Duodenal mucosa (tissue), 2 donors: ENCODE results near the gene CD8B.
A peak's percentile ranks its signal among the peaks of the same experiment; 100 is the strongest.
"Not testable (repeated sequence)": the region's sequence is repeated elsewhere in the genome, so short reads cannot be mapped to it uniquely, and the experiment has no call there.

Experiments used
- H3K27ac ChIP-seq: one replicate; pipeline ENCODE4 v1.7.0; 2013; ENCODE audit warnings: low read depth, low read length
- H3K27me3 ChIP-seq, 2 donors: one replicate each; pipeline ENCODE4 v1.7.0; 2013; ENCODE audit warnings: low read length in 2 of 2, control low read depth in 1 of 2; ENCODE audit not compliant: insufficient read depth in 2 of 2, control insufficient read depth in 1 of 2
- H3K36me3 ChIP-seq, 2 donors: one replicate each; pipeline ENCODE4 v1.7.0; 2013; ENCODE audit warnings: low read length in 2 of 2, control low read depth in 1 of 2; ENCODE audit not compliant: insufficient read depth in 2 of 2, control insufficient read depth in 1 of 2
- H3K4me1 ChIP-seq, 2 donors: one replicate each; pipeline ENCODE4 v1.7.0; 2013; ENCODE audit warnings: low read length in 2 of 2, control low read depth in 1 of 2; ENCODE audit not compliant: insufficient read depth in 2 of 2, control insufficient read depth in 1 of 2
- H3K4me3 ChIP-seq, 2 donors: one replicate each; pipeline ENCODE4 v1.7.0; 2013; ENCODE audit warnings: low read length in 2 of 2, low read depth in 1 of 2
- H3K9ac ChIP-seq, 2 donors: one replicate each; pipeline ENCODE4 v1.7.0; 2013; ENCODE audit warnings: low read length in 2 of 2, low read depth in 1 of 2
- H3K9me3 ChIP-seq, 2 donors: one replicate each; pipeline ENCODE4 v1.7.0; 2013; ENCODE audit warnings: low read length in 2 of 2, control low read depth in 1 of 2; ENCODE audit not compliant: control insufficient read depth in 1 of 2

Gene CD8B

GRCh38 chr2:86861175-86861574 lies 511 bp downstream of the CD8B start:
- not testable (repeated sequence) for H3K9me3 ChIP-seq, H3K36me3 ChIP-seq, H3K27ac ChIP-seq, H3K9ac ChIP-seq, H3K4me1 ChIP-seq, H3K27me3 ChIP-seq
- H3K4me3 ChIP-seq = peak overlapping the region in 1 of 2 donors; percentile 50

- not testable (repeated sequence) for H3K36me3 ChIP-seq, H3K4me1 ChIP-seq, H3K27me3 ChIP-seq, H3K9me3 ChIP-seq, H3K4me3 ChIP-seq, H3K9ac ChIP-seq, H3K27ac ChIP-seq
Observed at GRCh38 chr2:86860573-86860972, 1.1 kb downstream of the CD8B start.

DNA sequence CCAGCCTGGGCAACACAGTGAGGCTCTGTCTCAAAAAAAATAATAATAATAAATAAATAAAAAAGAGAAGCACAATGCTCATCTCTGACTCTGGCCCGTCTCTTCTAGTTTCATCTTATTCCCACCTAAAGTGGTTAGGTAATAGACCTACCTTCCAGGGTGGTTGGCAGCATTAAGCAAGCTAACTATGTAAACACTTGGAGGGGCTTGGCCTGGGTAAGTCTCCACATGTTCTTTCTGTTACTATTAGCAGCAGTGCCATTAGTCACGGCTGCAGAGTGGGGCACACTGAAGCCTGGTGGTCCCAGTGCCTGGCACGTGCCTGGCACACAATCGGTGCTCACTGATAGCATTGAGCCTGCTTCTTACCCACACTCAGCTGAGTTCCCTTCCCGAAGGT lies 4.0 kb downstream of the CD8B start:
- H3K27ac ChIP-seq, H3K36me3 ChIP-seq, H3K9me3 ChIP-seq, H3K4me3 ChIP-seq, H3K9ac ChIP-seq, H3K4me1 ChIP-seq, H3K27me3 ChIP-seq: not testable (repeated sequence)

DNA sequence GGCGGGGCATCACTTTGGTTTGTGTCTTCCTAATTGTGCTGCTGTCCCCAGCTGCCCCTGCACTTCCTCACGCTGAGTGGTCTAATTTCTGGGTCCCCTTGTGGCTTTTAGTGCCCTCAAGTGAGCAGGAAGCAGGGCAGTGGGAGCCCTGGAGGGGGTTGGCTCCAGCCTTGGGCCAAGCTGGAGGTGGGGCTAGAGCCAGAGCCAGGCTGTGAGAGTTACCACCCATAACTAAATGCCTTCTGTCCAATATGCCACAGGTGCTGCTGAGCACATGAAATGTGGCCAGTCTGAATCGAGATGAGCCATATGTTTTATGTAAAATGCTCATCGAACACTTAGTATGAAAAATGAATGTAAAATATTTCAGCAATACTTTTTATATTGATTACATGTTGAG lies 5.2 kb downstream of the CD8B start:
- not testable (repeated sequence) for H3K4me1 ChIP-seq, H3K9me3 ChIP-seq, H3K36me3 ChIP-seq, H3K9ac ChIP-seq, H3K27me3 ChIP-seq, H3K4me3 ChIP-seq, H3K27ac ChIP-seq

- not testable (repeated sequence) for H3K4me3 ChIP-seq, H3K9ac ChIP-seq, H3K9me3 ChIP-seq, H3K27me3 ChIP-seq, H3K4me1 ChIP-seq, H3K27ac ChIP-seq, H3K36me3 ChIP-seq
Observed at GRCh38 chr2:86855981-86856380, 5.7 kb downstream of the CD8B start.

DNA sequence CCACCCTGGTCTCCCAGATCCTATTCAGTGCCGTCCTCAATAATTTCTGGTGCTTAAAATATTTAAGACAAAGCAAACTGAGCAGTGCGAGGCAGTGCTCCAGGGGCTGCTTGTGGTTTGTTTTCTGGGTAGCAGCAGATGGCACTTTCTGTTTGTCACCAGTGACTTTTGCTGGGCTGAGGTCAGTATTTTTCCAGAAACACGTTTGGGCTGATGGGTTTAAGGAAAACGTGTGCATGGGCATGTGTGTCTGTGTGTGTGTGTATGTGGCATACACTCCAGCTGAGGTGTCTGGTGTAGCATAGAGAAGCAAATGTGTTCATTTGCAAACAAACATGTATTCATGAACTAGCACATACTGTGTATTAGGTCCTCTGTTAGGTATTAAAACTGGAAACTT lies 10.1 kb downstream of the CD8B start:
- not testable (repeated sequence) for H3K27ac ChIP-seq, H3K4me1 ChIP-seq, H3K9ac ChIP-seq

GRCh38 chr2:86842607-86843234 lies 19.0 kb downstream of the CD8B start:
- H3K9me3 ChIP-seq, H3K27ac ChIP-seq: not testable (repeated sequence)

More for the DNA sequence above, 10.1 kb downstream of the CD8B start:
- H3K36me3 ChIP-seq, H3K4me3 ChIP-seq, H3K9me3 ChIP-seq, H3K27me3 ChIP-seq: not testable (repeated sequence)

DNA sequence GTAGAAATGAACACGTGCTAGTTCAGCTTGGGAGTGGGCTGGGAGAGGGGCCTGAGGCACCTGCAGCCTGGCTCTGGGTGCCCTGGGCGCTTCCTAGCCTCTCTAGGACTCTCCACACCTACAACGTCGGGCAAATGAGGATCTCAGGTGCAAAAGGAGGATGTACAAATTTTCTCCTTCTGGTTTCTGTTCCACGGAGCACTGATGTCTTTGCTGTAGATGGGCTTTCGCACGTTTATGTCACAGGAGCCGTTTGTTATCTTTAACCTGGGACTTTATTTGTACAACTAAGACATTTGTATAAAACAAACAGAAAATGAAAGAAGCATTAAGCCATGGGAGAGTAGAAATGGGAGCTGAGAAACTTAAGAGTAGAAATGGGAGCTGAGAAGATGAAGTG lies 20.4 kb downstream of the CD8B start:
- H3K4me1 ChIP-seq, H3K27me3 ChIP-seq, H3K36me3 ChIP-seq, H3K4me3 ChIP-seq, H3K9ac ChIP-seq, H3K27ac ChIP-seq, H3K9me3 ChIP-seq: not testable (repeated sequence)

More at GRCh38 chr2:86842607-86843234, 19.0 kb downstream of the CD8B start:
- not testable (repeated sequence) for H3K4me3 ChIP-seq, H3K4me1 ChIP-seq, H3K9ac ChIP-seq, H3K36me3 ChIP-seq, H3K27me3 ChIP-seq

DNA sequence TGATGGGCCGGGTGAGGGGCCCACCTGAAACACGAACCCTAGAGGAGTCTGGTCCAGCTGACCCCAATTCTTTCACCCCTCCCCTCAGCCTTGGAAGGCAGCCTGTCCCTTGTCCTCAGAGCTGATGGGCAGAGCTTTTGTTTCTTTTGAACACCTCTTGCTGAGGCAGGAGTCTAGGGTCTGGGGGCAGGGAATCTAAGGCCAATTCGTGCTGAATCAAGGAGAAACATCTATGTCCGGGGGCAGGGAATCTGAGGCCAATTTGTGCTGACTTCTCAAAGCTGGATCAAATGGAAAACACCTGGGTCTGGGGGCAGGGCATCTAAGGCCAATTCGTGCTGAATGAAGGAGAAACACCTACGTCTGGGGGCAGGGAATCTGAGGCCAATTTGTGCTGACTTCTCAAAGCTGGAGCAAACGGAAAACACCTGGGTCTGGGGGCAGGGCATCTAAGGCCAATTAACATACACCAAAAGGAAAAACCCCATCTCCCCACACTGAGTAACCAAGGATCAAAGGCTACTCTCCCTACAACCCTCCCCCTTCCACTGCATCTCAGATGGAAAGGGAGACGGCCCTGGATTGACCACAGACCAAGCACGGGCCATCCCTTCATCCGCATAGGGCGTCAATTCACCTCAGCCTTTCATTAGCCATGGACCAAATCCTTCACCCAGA lies 21.7 kb downstream of the CD8B start:
- not testable (repeated sequence) for H3K9me3 ChIP-seq, H3K27ac ChIP-seq, H3K27me3 ChIP-seq, H3K36me3 ChIP-seq, H3K4me1 ChIP-seq, H3K9ac ChIP-seq, H3K4me3 ChIP-seq

GRCh38 chr2:86839455-86839854 lies 22.2 kb downstream of the CD8B start:
- not testable (repeated sequence) for H3K27ac ChIP-seq, H3K9me3 ChIP-seq, H3K27me3 ChIP-seq, H3K4me1 ChIP-seq, H3K9ac ChIP-seq, H3K4me3 ChIP-seq, H3K36me3 ChIP-seq

DNA sequence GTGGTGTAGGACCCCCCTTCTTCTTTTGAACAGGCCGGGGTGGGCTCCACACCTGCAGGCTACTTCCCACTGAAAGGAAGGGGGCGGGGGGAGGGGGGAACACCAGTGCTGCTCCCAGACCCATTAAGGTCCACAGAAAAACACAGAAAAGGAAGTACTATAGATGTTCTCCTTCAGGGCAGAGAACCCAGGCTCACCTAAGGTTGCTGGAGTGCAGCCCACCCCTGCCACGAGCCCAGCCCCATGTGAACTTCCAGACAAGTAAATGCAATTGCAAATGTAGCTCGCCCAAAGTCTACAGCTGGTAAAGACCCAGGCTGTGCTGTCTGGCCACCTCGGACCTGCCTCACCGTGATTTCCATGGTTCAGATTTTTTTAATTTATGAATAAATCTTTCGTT lies 24.0 kb downstream of the CD8B start:
- not testable (repeated sequence) for H3K9me3 ChIP-seq, H3K9ac ChIP-seq, H3K36me3 ChIP-seq, H3K4me3 ChIP-seq, H3K27ac ChIP-seq, H3K4me1 ChIP-seq, H3K27me3 ChIP-seq
